NCI-H2196 treated with DMSO at 0.1 percent for 48 hours (cell line): ENCODE data around the gene ZNF235.
"Not testable (repeated sequence)": the region's sequence is repeated elsewhere in the genome, so short reads cannot be mapped to it uniquely, and the experiment has no call there.

ENCODE experiments used
- DNase-seq: peaks from one replicate; lab custom pipeline; 2025; ENCODE audit not compliant: unreplicated experiment; lab: John Stamatoyannopoulos, UW

Gene ZNF235

DNA sequence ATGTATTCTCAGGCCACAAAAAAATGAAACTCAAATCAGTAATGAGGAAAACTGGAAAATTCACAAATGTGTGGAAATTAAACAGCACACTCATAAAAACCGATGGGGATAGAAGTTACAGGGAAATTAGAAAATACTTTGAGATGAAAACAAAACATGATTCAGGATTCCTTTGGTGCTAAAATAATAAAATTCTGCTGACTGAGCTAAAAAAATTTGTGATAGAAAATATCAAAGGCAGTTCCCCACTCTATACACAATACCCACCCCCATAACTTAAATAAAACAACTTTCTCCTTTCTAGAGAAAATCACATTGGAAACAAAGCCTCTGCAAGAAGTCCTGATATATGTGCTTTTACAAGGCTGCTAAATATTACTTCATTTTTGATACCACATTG lies 46.7 kb downstream of the ZNF235 start:
- no peak for DNase-seq

DNA sequence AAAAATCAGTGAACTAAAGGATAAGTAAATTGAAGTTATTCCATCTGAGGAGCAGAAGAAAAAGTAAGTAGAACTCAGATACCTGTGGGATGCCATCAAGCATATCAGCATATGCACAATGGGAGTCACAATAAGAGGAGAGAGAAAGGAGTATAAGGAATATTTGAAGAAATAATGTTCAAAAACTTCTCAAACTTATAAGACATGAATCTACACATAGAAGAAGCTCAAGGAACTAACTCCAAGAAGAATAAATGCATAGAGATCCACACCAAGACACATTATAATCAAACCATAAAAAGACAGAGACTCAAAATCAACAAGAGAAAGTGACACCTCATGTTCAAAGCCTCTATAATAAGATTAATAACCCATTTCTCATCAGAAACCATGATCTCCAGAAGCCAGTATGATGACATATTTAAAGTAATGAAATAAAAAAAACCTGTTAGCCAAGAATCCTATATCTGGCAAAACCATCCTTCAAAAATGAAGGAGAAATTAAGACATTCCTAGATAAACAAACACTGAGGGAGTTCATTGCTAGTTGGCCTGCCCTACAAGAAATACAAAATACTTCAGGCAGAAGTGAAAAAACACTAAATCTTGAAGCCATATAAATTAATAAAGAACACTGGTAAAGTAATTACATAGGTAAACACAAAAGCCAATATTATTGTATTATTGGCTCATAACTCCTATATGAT lies 49.0 kb downstream of the ZNF235 start:
- no peak for DNase-seq

GRCh38 chr19:44254496-44254895 lies 50.3 kb downstream of the ZNF235 start:
- DNase-seq: no peak

DNA sequence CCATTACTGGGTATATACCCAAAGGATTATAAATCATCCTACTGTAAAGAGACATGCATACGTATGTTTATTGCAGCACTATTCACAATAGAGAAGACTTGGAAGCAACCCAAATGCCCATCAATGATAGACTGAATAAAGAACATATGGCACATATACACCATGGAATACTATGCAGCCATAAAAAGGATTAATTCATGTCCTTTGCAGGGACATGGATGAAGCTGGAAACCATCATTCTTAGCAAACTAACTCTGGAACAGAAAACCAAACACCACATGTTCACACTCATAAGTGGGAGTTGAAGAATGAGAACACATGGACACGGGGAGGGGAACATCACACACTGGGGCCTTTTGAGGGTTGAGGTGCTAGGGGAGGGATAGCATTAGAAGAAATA lies 51.4 kb downstream of the ZNF235 start:
- DNase-seq: not testable (repeated sequence)

- DNase-seq: not testable (repeated sequence)
Measured at GRCh38 chr19:44252332-44252731, 52.5 kb downstream of the ZNF235 start.

- DNase-seq: no peak
Measured at GRCh38 chr19:44236384-44236783, 68.4 kb downstream of the ZNF235 start.
